IMR-90 (cell line): ENCODE data around the gene FADS1. TPM values are rescaled to one million over a fixed set of nuclear protein-coding genes. Genes with fewer than 3 reads are reported as not detected.

Source experiments
- ATAC-seq: fragments of 200-7000 bp; cut with Tn5 transposase; 2 replicates; pipeline ENCODE4 v1.9.1; 2020; ENCODE audit warnings: low read depth, mild to moderate bottlenecking, moderate library complexity
- BruUV-seq: library from RNA; stranded (reverse); fragments of 400-500 nt; replicated peaks from 2 replicates; lab custom pipeline; 2021; lab: Mats Ljungman, UMichigan
- CTCF ChIA-PET: fragments of 300-600 bp; formaldehyde crosslinking; extraction: SDS; loops from one replicate; lab custom pipeline; 2021; ENCODE audit warnings: antibody characterized with exemption; lab: Yijun Ruan, JAX
- POLR2A ChIA-PET: fragments of 300-600 bp; sonication (Branson Sonifier 250); formaldehyde crosslinking; loops from one replicate; lab custom pipeline; 2022; ENCODE audit warnings: antibody characterized with exemption; ENCODE audit not compliant: unreplicated experiment; lab: Charles Lee
- DNase-seq: peaks from one replicate; pipeline ENCODE4 v3.0.0; 2013
- H2AFZ ChIP-seq: replicated peaks from 2 replicates; pipeline ENCODE3; 2013; ENCODE audit warnings: low read length, mild to moderate bottlenecking; ENCODE audit not compliant: poor library complexity
- H2AK5ac ChIP-seq: 2 replicates; pipeline ENCODE4 v1.6.1; 2013; ENCODE audit warnings: low read depth, low read length, inconsistent platforms
- H2AK9ac ChIP-seq: replicated peaks from 2 replicates; pipeline ENCODE3; 2013; ENCODE audit warnings: mild to moderate bottlenecking, low read depth, low read length, moderate library complexity; ENCODE audit not compliant: poor library complexity
- H2BK120ac ChIP-seq: 2 replicates; pipeline ENCODE4 v1.6.1; 2013; ENCODE audit warnings: low read depth, low read length, inconsistent platforms
- H2BK15ac ChIP-seq: 3 replicates; pipeline ENCODE4 v1.6.1; 2013; ENCODE audit warnings: low read depth, low read length, inconsistent platforms
- H2BK20ac ChIP-seq: 2 replicates; pipeline ENCODE4 v1.6.1; 2013; ENCODE audit warnings: low read depth, mild to moderate bottlenecking, inconsistent platforms, low read length, moderate library complexity
- H2BK5ac ChIP-seq: 2 replicates; pipeline ENCODE4 v1.6.1; 2013; ENCODE audit warnings: mild to moderate bottlenecking, low read depth, low read length, inconsistent platforms; ENCODE audit not compliant: poor library complexity, severe bottlenecking
- H3K14ac ChIP-seq: replicated peaks from 2 replicates; pipeline ENCODE4 v1.6.1; 2013; ENCODE audit warnings: low read depth, low read length, inconsistent platforms
- H3K18ac ChIP-seq: 2 replicates; pipeline ENCODE4 v1.6.1; 2013; ENCODE audit warnings: low read depth, low read length, control low read depth
- H3K23ac ChIP-seq: 2 replicates; pipeline ENCODE4 v1.6.1; 2013; ENCODE audit warnings: low read depth, low read length, inconsistent platforms
- H3K27ac ChIP-seq: 2 replicates; pipeline ENCODE4 v1.5.1; 2013; ENCODE audit warnings: mild to moderate bottlenecking, control low read depth, low read length; ENCODE audit not compliant: insufficient read depth
- H3K27me3 ChIP-seq: 2 replicates; pipeline ENCODE4 v1.6.1; 2013; ENCODE audit warnings: low read length; ENCODE audit not compliant: control insufficient read depth, insufficient read depth
- H3K36me3 ChIP-seq: 2 replicates; pipeline ENCODE4 v1.6.1; 2013; ENCODE audit warnings: low read length, mixed read lengths; ENCODE audit not compliant: control insufficient read depth, insufficient read depth
- H3K4ac ChIP-seq: 2 replicates; pipeline ENCODE4 v1.6.1; 2013; ENCODE audit warnings: low read depth, low read length, inconsistent platforms
- H3K4me1 ChIP-seq: 2 replicates; pipeline ENCODE4 v1.6.1; 2013; ENCODE audit warnings: low read length, mixed read lengths; ENCODE audit not compliant: control insufficient read depth, insufficient read depth
- H3K4me2 ChIP-seq: 2 replicates; pipeline ENCODE4 v1.6.1; 2013; ENCODE audit warnings: low read depth, mild to moderate bottlenecking, control low read depth, low read length, moderate library complexity
- H3K4me3 ChIP-seq: 2 replicates; pipeline ENCODE4 v1.5.1; 2013; ENCODE audit warnings: low read depth, mild to moderate bottlenecking, control low read depth, low read length, moderate library complexity; ENCODE audit not compliant: insufficient read depth
- H3K56ac ChIP-seq: 2 replicates; pipeline ENCODE4 v1.6.1; 2013; ENCODE audit warnings: low read length, inconsistent platforms; ENCODE audit not compliant: insufficient read depth; ENCODE audit errors: extremely low read depth
- H3K79me1 ChIP-seq, 2 experiments: 2 replicates each; pipeline ENCODE4 v1.6.1; 2013; ENCODE audit warnings: low read length in 2 of 2, inconsistent platforms in 1 of 2, low read depth in 1 of 2
- H3K9ac ChIP-seq: 2 replicates; pipeline ENCODE4 v1.6.1; 2013; ENCODE audit warnings: low read depth, low read length, control low read depth
- H3K9me1 ChIP-seq: 2 replicates; pipeline ENCODE4 v1.6.1; 2013; ENCODE audit warnings: low read length, inconsistent platforms; ENCODE audit not compliant: insufficient read depth
- H3K9me3 ChIP-seq: 2 replicates; pipeline ENCODE4 v1.6.1; 2013; ENCODE audit warnings: low read length; ENCODE audit not compliant: control insufficient read depth, insufficient read depth
- H4K20me1 ChIP-seq: 2 replicates; pipeline ENCODE4 v1.6.1; 2013; ENCODE audit warnings: low read length, inconsistent platforms; ENCODE audit not compliant: insufficient read depth
- H4K5ac ChIP-seq: 2 replicates; pipeline ENCODE4 v1.6.1; 2013; ENCODE audit warnings: mild to moderate bottlenecking, low read depth, low read length, control low read depth
- H4K8ac ChIP-seq, 2 experiments: 2 replicates each; pipeline ENCODE4 v1.6.1; 2013; ENCODE audit warnings: low read depth in 2 of 2, low read length in 2 of 2, control low read depth in 1 of 2, inconsistent platforms in 1 of 2
- H4K91ac ChIP-seq: 2 replicates; pipeline ENCODE4 v1.6.1; 2013; ENCODE audit warnings: low read depth, low read length, inconsistent platforms; ENCODE audit not compliant: insufficient read depth
- CEBPB ChIP-seq: IDR thresholded peaks from 2 replicates; pipeline ENCODE4 v1.6.1; 2012; ENCODE audit warnings: low read depth, low read length, improper control_type of control experiment
- CHD1 ChIP-seq: IDR thresholded peaks from 2 replicates; pipeline ENCODE4 v1.6.1; 2012; ENCODE audit warnings: low read depth, low read length, improper control_type of control experiment
- ELK1 ChIP-seq: fragments of 150-350 bp; IDR thresholded peaks from 2 replicates; pipeline ENCODE4 v1.6.1; 2016; ENCODE audit warnings: low read depth, mild to moderate bottlenecking, low read length, moderate library complexity, borderline replicate concordance
- FOS ChIP-seq: fragments of 150-350 bp; IDR thresholded peaks from 2 replicates; pipeline ENCODE4 v1.6.1; 2016; ENCODE audit warnings: low read depth, low read length
- MAFK ChIP-seq: IDR thresholded peaks from 2 replicates; pipeline ENCODE4 v1.6.1; 2012; ENCODE audit warnings: low read depth, low read length, improper control_type of control experiment
- MAZ ChIP-seq: IDR thresholded peaks from 2 replicates; pipeline ENCODE4 v1.6.1; 2012; ENCODE audit warnings: low read depth, mild to moderate bottlenecking, low read length, improper control_type of control experiment, moderate library complexity, borderline replicate concordance
- MXI1 ChIP-seq: IDR thresholded peaks from 2 replicates; pipeline ENCODE4 v1.6.1; 2012; ENCODE audit warnings: low read depth, mild to moderate bottlenecking, low read length, moderate library complexity, borderline replicate concordance
- NFE2L2 ChIP-seq: fragments of 150-350 bp; IDR thresholded peaks from 2 replicates; pipeline ENCODE4 v1.6.1; 2016; ENCODE audit warnings: low read depth, mild to moderate bottlenecking, low read length
- POLR2A ChIP-seq: IDR thresholded peaks from 2 replicates; pipeline ENCODE4 v1.6.1; 2012; ENCODE audit warnings: mild to moderate bottlenecking, low read depth, low read length
- RAD21 ChIP-seq: IDR thresholded peaks from 2 replicates; pipeline ENCODE4 v1.6.1; 2012; ENCODE audit warnings: low read length, improper control_type of control experiment
- RCOR1 ChIP-seq: IDR thresholded peaks from 2 replicates; pipeline ENCODE4 v1.6.1; 2012; ENCODE audit warnings: mild to moderate bottlenecking, low read length, improper control_type of control experiment; ENCODE audit not compliant: insufficient replicate concordance
- RFX5 ChIP-seq: IDR thresholded peaks from 2 replicates; pipeline ENCODE4 v1.8.0; 2012; ENCODE audit warnings: low read depth, mild to moderate bottlenecking, low read length, moderate library complexity
- SMC3 ChIP-seq: fragments of 150-350 bp; IDR thresholded peaks from 2 replicates; pipeline ENCODE4 v1.6.1; 2016; ENCODE audit warnings: low read depth, mild to moderate bottlenecking, antibody characterized with exemption, low read length, moderate library complexity
- USF2 ChIP-seq: fragments of 150-350 bp; IDR thresholded peaks from 2 replicates; pipeline ENCODE4 v1.6.1; 2017; ENCODE audit warnings: mild to moderate bottlenecking, antibody characterized with exemption, low read length, low read depth
- WGBS, 2 experiments: methylation state at CpG; one replicate each; pipeline versions ENCODE4 v1.1.5 to v1.1.7; 2013; ENCODE audit warnings: missing lambda C conversion rate in 2 of 2; ENCODE audit not compliant: insufficient read length in 1 of 2; ENCODE audit errors: extremely low coverage in 2 of 2; 5-methylcytosine and 5-hydroxymethylcytosine counted together
- dilution Hi-C: fragments of 300-500 bp; cut with HindIII; formaldehyde crosslinking; loops from one replicate; pipeline ENCODE4 v1.14.3; 2018; ENCODE audit warnings: low sequenced_read_pairs; ENCODE audit not compliant: unreplicated experiment
- in situ Hi-C: fragments of 300-500 bp; cut with MboI; formaldehyde crosslinking; loops from 3 replicates; pipeline ENCODE4 v1.14.3; 2019; ENCODE audit warnings: low sequenced_read_pairs, inconsistent platforms, mixed read lengths
- intact Hi-C: fragments of 100-400 bp; cut with micrococcal nuclease; formaldehyde crosslinking; loops from 2 replicates; pipeline ENCODE4 v1.10.0; 2022
- polyA plus RNA-seq, 3 experiments: library from polyadenylated mRNA; depleted of rRNA; stranded (reverse); fragments of >200 nt; gene quantifications; 2 replicates each; pipeline ENCODE4 v1.2.3, GENCODE V29; 2012; ENCODE audit warnings: low replicate concordance in 1 of 3
- total RNA-seq: library from RNA; depleted of rRNA; stranded (reverse); fragments of >200 nt; gene quantifications from 2 replicates; pipeline ENCODE4 v1.2.3, GENCODE V29; 2012
- TF ChIP-seq, protein P1 (sequence below): conservative IDR thresholded peaks from 2 replicates; pipeline ENCODE4 v1.5.1; 2012; ENCODE audit warnings: mild to moderate bottlenecking, low read depth, low read length, improper control_type of control experiment

Gene FADS1
- total and polyA plus RNA-seq, 2 of the 4 experiments (the other 2 are of a cell fraction) = 16.3 to 18.4 TPM

GRCh38 chr11:61866231-61866957 is 49.6 kb upstream of the FADS1 start:
- Histone ChIP-seq H4K91ac (no peak overlapping the region), H2AK9ac (no peak overlapping the region), H2BK120ac (no peak overlapping the region), H4K20me1 (no peaks in the 10 kb centered on the region), H2BK15ac (no peak overlapping the region), H3K27me3 (no peaks in the 10 kb centered on the region), H3K56ac (no peak overlapping the region), H3K4ac (no peak overlapping the region), H3K9me3 (no peaks in the 10 kb centered on the region), H3K27ac (no peak overlapping the region), H2AFZ (peak overlapping the region; percentile 7), H2BK20ac (no peak overlapping the region), H3K4me1 (peaks cover 2% of the 10 kb centered on the region), H4K8ac (no peak overlapping the region), H2AK5ac (no peak overlapping the region), H3K9ac (no peak overlapping the region), H3K18ac (no peak overlapping the region), H2BK5ac (no peak overlapping the region), H3K9me1 (no peaks in the 10 kb centered on the region), H3K23ac (no peak overlapping the region), H3K4me3 (no peak overlapping the region), H3K14ac (no peak overlapping the region), H3K4me2 (no peak overlapping the region), H4K5ac (no peak overlapping the region), H3K36me3 (peaks cover 27% of the 10 kb centered on the region), H3K79me1 (no peaks in the 10 kb centered on the region)
- POLR2A ChIA-PET = no interaction called here
- in situ Hi-C loops = loop anchor here (25.0 kb wide), 1 partner anchor 446 kb away; no protein-coding TSS in a partner anchor
- dilution Hi-C loops = no loop called here
- intact Hi-C loops = no loop called here
- ATAC-seq (no peak), DNase-seq (no peak)
- TSS peak; percentile 76 for BruUV-seq
- CTCF ChIA-PET = interaction anchor here (0.9 kb wide), 1 partner anchor 216 kb away, joined by 3 read pairs; no protein-coding TSS in a partner anchor
- 82% methylated on average over 4 of the region's 18 CpGs; no CpG with 5 or more reads in 1 of the 2 experiments for WGBS, 2 experiments
- TF ChIP-seq SMC3 (no peak), RAD21 (no peak), POLR2A (no peak), CEBPB (no peak), RCOR1 (no peak), USF2 (no peak), MAZ (no peak), NFE2L2 (no peak), ELK1 (no peak), MAFK (no peak), FOS (no peak), RFX5 (no peak), MXI1 (no peak), CHD1 (no peak)
- TF ChIP-seq, protein P1, sequence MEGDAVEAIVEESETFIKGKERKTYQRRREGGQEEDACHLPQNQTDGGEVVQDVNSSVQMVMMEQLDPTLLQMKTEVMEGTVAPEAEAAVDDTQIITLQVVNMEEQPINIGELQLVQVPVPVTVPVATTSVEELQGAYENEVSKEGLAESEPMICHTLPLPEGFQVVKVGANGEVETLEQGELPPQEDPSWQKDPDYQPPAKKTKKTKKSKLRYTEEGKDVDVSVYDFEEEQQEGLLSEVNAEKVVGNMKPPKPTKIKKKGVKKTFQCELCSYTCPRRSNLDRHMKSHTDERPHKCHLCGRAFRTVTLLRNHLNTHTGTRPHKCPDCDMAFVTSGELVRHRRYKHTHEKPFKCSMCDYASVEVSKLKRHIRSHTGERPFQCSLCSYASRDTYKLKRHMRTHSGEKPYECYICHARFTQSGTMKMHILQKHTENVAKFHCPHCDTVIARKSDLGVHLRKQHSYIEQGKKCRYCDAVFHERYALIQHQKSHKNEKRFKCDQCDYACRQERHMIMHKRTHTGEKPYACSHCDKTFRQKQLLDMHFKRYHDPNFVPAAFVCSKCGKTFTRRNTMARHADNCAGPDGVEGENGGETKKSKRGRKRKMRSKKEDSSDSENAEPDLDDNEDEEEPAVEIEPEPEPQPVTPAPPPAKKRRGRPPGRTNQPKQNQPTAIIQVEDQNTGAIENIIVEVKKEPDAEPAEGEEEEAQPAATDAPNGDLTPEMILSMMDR = no peak
